SK-N-SH (cell line): ENCODE data around the gene F5.

Source experiments
- GATA2 ChIP-seq: sonication (generic); formaldehyde crosslinking; IDR thresholded peaks from 2 replicates; pipeline ENCODE4 v1.5.0; 2020; ENCODE audit warnings: mild to moderate bottlenecking, missing genetic modification reagents
- SIN3A ChIP-seq: IDR thresholded peaks from 2 replicates; pipeline ENCODE4 v1.6.1; 2012; ENCODE audit warnings: low read depth, mild to moderate bottlenecking, low read length, moderate library complexity, borderline replicate concordance
- TF ChIP-seq, protein P1 (sequence below): fragments of 200-600 bp; sonication (generic); IDR thresholded peaks from 2 replicates; pipeline ENCODE4 v1.6.1; 2017; ENCODE audit warnings: antibody characterized with exemption, mild to moderate bottlenecking, moderate library complexity

DNA sequence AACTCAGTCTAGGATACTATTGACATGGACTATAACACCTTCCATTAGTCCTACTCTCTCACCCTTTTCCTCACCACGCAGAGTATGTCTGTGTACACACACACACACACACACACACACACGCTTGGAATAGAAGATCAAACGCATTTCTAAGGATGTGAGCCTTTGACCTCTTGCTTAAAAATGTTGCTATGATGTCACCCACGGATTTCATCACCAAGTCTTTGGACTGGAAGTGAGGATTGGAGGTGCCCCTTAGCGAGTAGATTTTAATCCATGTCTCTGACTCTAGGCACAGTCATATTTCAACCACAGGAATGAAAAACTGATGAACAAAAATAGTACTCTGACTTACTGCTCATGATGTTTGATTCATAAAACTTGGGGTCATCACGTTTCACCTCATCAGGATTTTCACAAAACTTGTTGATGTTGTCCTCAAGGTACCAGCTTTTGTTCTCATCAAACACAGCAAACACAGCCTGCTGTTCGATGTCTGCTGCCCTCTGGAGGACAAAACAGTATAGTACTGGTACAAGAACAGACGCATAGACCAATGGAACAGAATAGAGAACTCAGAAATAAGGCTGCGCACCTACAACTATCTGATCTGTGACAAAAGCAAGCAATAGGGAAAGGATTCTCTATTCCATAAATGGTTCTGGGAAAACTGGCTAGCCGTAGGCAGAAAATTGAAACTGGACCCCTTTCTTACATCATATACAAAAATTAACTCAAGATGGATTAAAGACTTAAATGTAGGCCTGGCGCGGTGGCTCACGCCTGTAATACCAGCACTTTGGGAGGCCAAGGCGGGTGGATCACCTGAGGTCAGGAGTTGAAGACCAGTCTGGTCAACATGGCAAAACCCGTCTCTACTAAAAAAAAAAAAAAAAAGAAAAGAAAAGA is 39.9 kb downstream of the F5 start:
- TF ChIP-seq, protein P1, sequence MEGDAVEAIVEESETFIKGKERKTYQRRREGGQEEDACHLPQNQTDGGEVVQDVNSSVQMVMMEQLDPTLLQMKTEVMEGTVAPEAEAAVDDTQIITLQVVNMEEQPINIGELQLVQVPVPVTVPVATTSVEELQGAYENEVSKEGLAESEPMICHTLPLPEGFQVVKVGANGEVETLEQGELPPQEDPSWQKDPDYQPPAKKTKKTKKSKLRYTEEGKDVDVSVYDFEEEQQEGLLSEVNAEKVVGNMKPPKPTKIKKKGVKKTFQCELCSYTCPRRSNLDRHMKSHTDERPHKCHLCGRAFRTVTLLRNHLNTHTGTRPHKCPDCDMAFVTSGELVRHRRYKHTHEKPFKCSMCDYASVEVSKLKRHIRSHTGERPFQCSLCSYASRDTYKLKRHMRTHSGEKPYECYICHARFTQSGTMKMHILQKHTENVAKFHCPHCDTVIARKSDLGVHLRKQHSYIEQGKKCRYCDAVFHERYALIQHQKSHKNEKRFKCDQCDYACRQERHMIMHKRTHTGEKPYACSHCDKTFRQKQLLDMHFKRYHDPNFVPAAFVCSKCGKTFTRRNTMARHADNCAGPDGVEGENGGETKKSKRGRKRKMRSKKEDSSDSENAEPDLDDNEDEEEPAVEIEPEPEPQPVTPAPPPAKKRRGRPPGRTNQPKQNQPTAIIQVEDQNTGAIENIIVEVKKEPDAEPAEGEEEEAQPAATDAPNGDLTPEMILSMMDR, result peak; percentile 90
- TF ChIP-seq GATA2 (CRISPR knock-in tag) (no peak), SIN3A (no peak)
